Measurements from ENCODE around the gene HDDC3.
"Not testable (repeated sequence)": the region's sequence is repeated elsewhere in the genome, so short reads cannot be mapped to it uniquely, and the experiment has no call there.

HDDC3 gene

DNA sequence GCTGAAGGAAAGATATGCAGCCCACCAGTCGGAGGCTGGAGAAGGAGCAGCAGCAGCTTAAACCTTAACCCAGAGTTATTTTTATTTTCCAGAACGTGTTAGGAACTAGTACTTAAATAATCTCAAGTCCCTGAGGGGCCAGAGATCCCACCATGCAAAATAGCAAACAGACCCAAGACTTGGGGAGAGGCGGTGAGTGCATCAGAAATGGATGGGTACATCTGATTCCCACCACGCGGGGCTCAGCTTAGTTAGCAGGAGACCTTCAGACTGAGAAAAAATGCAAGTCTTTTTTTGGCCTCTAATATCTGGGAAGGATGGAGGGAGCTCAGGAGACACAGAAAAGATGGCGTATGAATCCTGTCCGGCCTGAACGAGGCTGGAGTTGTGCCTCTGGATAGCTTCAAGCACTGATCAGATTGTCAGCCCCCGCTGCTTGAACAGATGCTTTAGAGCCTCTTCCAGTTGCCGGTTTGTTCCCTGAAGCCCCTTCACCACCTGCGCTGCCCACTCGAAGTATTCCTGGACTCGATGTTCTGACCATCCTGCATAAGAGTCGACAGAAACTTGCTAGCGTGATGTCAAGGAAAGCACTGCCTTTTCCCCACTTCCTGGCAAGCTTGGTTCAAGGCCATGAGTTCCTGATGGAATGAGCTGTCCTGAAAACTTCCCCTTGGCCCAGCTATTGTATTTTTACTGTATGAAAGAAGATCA lies 1.3 kb downstream of the HDDC3 start:
- no peak for DNase-seq (ENCODE audit: low read depth in 3 of 3)

DNA sequence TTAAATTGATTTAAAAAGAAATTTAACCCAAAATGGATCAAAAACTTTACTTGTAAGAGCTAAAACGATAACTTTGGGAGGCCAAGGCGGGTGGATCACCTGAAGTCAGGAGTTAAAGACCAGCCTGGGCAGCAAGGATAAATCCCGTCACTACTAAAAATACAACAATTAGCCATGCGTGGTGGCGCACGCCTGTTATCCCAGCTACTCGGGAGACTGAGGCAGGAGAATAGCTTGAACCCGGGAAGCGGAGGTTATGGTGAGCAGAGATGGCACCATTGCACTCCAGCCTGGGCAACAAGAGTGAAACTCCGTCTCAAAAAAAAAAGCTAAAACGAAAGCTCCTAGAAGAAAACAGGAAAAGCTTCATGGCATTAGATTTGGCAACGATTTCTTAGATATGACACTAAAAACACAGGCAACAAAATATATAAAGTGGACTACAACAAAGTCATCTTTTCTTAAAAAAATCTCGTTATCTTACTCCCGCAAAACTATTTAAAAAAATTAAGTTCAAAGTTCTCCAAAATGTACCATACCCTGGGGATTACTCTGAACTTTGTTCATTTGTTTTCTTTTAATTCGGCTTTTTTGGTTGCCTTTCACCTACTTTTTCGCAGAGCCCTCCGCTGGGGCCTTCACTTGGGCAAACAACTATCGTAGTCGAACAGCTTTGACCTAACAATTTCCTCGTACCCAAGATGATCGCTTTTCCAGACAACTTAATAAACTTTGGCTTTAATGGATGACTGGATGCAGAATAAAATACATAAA lies 2.9 kb downstream of the HDDC3 start:
- DNase-seq (ENCODE audit: low read depth in 3 of 3): no peak

DNA sequence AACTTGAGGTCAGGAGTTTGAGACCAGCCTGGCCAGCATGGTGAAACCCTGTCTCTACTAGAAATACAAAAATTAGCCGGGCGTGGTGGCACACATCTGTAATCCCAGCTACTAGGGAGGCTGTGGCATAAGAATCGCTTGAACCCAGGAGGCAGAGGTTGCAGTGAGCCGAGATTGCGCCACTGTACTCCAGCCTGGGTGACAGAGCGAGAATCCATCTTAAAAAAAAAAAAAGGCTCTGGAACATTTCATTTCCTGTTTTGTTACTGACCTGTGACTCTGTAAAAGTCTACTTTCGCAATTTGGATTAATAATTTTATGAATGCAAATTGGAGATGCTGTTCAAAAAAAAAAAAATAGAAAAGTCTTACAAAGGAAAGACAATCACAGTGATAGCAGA lies 4.2 kb downstream of the HDDC3 start:
- not testable (repeated sequence) for DNase-seq (ENCODE audit: low read depth in 3 of 3)

DNA sequence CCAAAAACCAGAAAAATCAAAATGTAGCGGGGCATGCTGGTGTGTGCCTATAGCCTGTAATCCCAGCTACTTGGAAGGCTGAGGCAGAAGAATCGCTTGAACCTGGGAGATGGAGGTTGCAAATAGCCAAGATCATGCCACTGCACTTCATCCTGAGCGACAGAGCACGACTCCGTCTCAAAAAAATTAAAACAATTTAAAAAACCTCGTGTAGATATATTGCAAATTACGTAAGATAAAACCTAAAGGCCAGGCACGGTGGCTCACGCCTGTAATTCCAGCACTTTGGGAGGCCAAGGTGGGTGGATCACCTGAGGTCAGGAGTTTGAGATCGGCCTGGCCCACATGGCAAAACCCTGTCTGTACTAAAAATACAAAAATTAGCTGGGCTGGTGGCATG lies 5.6 kb downstream of the HDDC3 start:
- DNase-seq (ENCODE audit: low read depth in 3 of 3): not testable (repeated sequence)

DNA sequence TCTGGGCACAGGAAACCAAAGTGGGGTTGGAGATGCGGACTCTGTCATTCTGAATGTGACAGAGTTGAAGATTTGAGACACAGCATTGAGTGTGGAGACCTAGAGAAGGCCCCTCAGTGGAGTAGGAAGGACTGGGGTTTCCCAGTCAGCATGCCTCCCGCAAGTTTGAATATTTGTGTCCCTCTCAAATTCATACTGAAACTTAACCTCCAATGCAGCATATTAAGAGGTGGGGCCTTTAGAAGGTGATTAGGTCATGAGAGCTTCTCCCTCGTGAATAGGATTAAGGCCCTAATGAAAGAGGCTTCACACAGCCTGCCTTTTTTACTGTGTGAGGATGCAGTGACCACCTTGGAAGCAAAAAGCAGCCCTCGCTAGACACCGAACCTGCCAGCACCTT lies 8.0 kb downstream of the HDDC3 start:
- no peak for DNase-seq (ENCODE audit: low read depth in 3 of 3)

DNA sequence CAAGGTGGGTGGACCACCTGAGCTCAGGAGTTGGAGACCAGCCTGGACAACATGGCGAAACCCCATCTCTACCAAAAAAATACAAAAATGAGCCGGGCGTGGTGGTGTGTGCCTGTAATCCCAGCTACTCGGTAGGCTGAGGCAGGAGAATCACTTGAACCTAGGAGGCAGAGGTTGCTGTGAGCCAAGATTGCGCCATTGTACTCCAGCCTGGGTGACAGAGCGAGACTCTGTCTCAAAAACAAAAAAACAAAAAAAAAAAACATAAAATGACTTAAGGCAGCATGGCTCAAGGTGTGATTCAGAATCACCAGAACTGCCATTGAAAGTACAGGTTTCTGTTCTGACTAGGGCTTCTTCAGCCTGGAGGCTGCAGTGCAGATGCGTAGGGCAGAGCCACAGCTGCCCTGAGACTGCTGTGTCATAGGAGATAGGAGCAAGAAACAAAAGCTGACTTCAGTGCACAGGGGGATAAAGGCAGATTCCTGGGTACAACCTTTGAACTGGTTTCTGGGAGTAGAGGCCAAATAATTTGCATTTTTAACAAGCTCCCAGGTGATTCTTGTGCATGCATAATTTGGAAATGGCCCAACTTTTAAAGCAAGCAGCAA lies 9.5 kb downstream of the HDDC3 start:
- not testable (repeated sequence) for DNase-seq (ENCODE audit: low read depth in 3 of 3)

DNA sequence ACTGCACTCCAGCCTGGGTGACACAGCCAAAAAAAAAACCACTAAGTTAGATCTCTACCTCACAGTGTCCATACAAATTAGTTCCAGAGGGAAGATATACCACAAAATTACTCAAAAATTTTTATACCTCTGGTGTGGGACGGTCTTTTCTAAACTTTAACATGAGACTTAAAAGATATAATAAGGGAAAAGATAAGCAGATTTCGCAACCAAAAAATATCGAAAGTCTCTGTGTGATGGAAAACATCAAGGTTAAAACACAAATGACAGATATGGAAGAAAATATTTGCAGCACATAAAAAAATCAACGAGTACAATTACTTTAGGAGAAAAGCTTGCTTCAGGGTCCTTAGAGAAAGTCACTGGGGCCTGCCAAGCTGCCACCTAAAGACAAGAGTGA lies 10.5 kb downstream of the HDDC3 start:
- DNase-seq (ENCODE audit: low read depth in 3 of 3): no peak

DNA sequence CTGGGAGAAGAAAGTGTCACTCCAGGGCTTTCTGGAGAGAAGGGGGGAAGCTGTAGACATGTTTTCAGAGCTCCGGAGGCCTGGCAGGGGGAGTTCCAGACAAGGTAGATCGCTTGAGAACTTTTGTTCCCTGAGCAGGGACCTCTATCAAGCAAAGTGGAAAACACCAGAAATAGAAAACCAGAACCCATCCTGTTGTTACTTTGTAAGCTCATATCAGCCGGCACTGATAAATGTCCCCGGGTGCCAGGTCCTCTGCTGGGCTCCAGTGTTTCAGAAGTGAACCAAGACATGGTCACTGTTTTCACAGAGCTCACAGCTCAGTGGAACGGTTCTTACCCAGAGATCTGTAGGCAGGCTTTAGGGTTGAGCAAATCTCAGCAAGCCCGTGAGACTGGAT lies 13.5 kb downstream of the HDDC3 start:
- DNase-seq (ENCODE audit: low read depth in 3 of 3): no peak

DNA sequence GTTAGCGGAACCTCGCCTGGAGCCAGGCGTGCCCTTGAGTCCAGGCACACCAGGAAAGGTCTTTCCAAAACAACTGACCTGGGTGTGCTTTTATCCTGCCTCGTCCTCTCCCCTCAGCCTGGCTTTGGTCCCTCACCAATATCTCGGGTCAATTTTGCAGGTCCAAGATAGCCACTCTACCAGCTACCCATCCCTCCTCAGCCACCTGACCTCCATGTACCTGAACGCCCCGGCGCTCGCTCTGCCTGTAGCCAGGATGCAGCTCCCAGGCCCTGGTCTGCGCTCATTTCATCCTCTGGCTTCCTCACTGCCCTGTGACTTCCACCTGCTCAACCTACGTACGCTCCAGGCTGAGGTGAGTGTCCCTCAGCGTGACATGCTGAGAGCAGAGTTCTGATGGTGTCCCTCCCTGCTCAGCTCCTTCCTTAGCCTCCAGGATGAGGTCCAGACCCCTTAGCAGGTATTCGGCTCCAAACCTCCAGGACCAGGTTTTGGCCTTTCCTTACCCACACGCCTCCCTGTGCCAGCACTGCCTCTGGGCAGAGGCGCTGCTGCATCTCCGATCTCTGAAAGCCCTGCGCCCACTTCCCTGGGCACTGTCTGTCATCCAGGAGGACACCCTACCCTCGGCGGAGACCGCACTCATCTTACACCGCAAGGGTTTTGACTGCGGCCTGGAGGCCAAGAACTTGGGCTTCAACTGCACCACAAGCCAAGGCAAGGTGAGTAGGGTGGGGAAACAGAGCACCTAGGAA lies 14.1 kb downstream of the HDDC3 start:
- no peak for DNase-seq (ENCODE audit: low read depth in 3 of 3)

DNA sequence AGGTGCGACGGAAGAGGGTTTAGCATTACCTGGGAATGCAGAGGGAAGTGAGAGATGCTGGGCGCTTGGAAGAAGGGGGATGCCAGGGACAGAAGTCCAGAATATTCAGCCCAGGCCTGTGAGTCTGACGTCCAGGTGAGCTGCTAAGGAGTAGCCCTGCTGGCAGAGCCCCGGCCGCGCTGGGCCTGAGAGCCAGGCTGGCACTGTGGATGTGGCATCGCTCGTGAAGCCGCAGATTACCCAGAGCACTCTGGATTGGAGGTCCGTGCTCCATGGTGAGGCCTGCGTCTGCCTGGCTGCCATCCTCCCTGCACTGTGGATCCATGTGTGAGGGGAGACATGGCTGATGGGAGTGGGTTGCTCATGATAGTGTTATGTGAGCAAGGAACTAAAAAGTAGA lies 14.8 kb downstream of the HDDC3 start:
- DNase-seq (ENCODE audit: low read depth in 3 of 3): no peak

DNA sequence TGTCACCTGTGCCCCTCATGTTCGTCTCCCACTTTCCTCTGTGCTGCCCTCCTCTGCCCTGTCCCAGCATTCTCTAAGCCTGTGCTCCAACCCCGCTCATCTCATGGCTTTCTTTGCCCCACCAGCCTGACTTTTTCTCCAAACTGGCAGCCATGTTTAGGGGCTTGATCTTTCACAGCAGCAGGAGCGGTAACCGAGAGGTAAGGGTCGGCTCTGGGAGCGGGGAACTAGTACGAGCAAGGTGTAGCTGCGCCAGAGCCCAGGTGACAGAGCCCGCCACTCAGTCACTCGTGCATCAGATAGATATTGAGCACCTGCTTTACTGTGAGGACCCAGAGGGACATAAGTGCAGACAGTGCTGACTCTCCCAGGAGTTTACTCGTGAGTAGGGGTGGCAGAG lies 15.9 kb downstream of the HDDC3 start:
- DNase-seq (ENCODE audit: low read depth in 3 of 3): no peak

DNA sequence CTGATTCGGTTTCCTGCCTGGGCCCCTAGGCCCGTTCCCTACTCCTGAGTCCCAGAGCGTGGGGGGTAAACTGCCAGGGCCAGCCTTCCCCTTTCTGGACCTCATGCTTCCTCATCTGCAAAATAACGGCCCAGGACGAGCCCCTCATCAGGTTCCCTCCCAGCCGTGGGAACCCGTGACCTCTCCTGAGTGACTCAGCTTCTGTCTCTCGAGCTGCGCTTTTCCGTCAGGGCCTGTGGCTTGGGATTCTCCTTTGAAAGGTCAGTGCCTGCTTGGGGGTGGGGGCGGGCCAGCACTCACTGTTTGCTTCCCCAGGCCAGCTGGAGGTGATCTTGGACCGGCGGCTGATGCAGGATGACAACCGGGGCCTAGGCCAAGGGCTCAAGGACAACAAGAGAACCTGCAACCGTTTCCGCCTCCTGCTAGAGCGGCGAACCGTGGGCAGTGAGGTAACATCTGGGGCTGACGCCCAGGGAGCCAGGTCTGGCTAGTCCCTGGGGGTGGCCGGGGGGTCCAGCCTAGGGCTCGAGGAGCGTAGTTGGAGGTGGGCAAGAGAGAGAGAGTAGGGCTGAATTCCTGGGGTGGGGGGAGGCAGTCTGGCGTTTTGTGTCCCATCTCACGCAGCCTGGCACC lies 16.4 kb downstream of the HDDC3 start:
- no peak for DNase-seq (ENCODE audit: low read depth in 3 of 3)

DNA sequence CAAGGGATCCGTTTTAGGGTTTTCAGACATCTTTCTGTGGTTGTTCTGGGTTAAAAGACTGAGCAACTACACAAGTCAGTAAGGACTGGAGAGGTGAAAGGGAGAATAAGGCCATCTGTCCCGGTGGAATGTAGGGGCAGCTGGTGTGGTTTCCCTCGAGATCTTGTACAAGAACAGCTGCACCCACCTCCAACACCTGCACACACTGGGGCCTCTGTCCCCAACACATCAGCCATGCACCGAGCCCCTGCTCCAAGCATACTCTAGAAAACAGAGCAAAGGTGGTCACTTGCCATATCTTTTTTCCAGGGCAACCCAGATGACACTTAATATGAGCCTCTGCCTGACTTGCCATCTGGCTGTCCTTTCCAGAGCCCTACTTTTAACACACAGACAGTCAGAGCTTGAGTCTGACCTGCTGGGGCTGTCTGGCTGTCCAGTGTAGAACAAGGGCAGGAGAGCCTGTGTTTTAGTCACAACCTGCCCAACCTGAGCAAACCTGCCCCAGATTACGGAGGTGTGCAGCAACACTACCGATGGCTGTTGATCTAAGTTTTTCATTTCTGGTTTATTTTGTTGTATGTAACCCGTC lies 17.0 kb downstream of the HDDC3 start:
- no peak for DNase-seq (ENCODE audit: low read depth in 3 of 3)

DNA sequence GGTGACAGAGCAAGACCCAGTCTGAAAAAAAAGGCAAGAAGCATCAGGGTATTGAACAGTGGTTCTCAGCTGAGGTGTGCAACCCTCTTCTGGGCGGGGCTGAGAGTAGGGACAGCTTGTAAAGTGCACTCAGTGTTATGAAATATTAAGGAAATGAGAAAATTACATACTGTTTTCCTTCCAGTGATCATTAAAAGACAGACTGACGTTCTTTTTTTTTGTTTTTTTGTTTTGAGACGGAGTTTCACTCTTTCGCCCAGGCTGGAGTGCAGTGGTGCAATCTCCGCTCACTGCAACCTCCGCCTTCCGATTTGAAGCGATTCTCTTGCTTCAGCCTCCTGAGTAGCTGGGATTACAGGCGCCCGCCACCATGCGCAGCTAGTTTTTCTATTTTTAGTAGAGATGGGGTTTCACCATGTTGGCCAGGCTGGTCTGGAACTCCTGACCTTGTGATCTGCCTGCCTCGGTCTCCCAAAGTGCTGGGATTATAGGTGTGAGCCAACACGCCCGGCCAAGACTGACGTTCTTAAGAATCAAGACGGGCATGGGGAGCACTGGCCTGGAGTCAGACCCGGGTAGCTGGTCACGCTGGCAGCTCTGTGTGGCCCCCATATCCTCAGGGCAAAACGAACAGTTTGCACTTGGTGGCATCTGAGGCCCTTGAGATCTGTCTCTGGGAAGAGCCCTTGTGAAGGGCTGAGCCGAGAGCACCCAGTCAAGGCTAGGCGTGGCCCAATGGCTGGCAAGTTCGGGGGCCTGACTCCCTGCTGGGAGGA lies 17.9 kb downstream of the HDDC3 start:
- DNase-seq (ENCODE audit: low read depth in 3 of 3): no peak

DNA sequence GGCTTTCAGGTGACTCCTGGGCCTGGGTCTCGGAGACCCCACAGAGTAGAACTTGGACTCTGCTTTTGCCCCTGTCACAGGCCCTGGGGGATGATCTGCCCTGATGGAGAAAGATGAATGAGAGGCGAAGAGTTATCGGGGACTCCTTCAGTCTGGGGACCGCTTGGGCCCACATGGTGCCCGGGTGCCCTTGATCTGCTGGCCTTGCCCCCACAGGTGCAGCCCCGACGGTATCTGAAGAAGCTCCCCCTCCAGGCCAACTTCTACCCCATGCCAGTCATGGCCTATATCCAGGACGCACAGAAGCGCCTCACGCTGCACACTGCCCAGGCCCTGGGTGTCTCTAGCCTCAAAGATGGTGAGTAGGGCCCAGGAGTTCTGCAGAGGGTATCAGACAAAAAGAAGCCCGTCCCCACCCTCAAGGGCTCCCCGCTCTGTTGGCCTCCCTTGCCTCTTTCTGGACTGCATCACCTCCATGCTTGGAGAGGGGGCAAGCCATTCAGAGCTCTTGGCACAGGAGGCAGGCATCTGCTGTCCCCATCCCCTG lies 18.9 kb downstream of the HDDC3 start:
- DNase-seq (ENCODE audit: low read depth in 3 of 3): no peak

DNA sequence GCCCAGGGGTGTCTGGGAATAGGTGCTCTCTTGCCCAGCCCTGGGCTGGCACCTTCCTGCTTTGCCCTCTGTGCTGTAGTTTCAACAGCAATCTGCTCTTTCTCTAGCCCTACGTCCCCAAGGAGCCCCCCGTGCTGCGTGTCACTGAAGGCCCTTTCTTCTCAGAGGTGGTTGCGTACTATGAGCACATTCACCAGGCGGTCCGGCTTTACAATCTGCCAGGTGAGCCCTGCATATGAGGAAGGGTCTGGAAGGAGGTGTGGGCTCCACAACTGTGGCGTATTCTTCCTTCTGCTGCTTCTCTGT lies 19.6 kb downstream of the HDDC3 start:
- DNase-seq (ENCODE audit: low read depth in 3 of 3): no peak

DNA sequence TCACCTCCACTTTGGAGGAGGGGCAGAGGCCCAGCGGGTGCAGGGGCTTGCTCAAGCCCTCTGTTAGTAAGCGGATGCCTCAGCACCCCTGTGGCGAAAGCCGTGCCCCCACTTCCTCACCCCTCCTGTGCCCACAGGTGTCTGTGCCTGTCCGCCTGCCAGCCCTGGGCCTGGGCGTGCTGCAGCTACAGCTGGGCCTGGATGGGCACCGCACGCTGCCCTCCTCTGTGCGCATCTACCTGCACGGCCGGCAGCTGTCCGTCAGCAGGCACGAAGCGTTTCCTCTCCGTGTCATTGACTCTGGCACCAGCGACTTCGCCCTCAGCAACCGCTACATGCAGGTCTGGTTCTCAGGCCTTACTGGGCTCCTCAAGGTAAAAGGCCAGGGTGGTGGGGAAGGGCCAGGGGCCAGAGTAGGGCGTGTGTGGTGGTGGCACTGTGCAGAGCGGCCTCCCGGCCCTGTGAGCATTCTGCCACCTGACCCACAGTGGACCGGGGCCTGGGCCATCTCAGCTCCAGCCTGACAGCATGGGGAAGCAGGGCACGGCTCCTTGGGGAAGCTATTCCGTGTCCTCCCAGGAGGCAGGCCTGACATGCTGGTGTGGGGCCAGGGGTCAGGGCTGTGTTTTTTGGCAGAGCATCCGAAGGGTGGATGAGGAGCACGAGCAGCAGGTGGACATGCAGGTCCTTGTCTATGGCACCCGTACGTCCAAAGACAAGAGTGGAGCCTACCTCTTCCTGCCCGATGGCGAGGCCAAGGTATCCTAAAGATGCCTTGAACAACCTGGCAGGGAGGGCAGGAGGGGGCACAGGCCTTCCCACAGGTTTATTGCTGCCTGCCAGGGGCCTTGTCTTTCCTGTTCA lies 20.2 kb downstream of the HDDC3 start:
- DNase-seq (ENCODE audit: low read depth in 3 of 3): no peak

DNA sequence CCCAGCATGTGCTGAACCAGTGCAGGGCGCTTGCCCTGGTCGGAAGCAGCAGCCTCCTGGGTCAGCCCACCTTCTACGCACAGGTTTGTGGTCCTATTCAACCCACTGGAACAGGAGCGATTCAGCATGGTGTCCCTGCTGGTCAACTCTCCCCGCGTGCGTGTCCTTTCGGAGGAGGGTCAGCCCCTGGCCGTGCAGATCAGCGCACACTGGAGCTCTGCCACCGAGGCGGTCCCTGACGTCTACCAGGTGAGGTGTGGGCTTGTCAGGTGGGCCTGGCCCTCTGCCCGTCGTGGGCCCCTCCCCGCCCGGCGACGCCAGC lies 21.1 kb downstream of the HDDC3 start:
- DNase-seq (ENCODE audit: low read depth in 3 of 3): no peak

DNA sequence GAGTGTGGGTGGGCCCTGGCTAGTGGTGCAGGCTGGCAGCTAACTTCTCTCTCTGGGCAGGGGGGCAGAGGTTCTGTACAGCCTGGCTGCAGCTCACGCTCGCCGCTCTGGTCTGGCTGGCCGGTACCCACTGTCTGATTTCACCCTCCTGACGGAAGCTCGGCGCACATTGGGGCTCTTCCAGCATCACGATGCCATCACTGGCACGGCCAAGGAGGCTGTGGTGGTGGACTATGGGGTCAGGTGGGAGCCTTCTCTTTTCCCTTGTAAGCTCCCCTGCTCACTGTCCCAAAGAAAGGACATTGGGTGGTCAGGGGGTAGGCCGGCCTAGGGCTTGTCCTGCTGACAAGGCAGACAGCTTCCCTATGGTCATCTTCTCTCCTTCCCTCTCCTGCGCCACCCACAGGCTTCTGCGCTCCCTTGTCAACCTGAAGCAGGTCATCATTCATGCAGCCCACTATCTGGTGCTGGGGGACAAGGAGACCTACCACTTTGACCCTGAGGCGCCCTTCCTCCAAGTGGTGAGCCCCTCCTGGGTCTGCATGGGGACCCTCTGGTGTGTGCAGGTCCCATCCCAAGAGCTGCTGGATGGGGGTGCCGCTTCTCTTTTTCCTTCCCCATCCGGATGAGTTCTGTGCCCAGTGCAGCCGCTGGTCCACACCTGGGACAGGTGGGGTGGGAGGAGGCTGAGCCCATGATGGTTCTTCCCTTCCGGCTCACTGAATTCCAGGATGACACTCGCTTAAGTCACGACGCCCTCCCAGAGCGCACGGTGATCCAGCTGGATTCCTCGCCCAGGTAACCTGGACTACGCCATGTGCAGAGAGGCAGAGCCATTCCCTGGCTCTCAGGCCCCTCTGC lies 21.7 kb downstream of the HDDC3 start:
- DNase-seq (ENCODE audit: low read depth in 3 of 3): no peak
